Astrocyte of the cerebellum (primary cell): ENCODE data around the gene GHDC.

Source experiments
- DNase-seq: peaks from one replicate; pipeline ENCODE4 v3.0.0-alpha.2; 2011; ENCODE audit warnings: low read depth
- H3K4me3 ChIP-seq: 2 replicates; pipeline ENCODE4 v1.5.1; 2011; ENCODE audit warnings: mild to moderate bottlenecking, low read depth, low read length, moderate library complexity
- in situ Hi-C: cut with HindIII; loops from 2 replicates; pipeline ENCODE4 v1.10.0; 2017; ENCODE audit warnings: low sequenced_read_pairs
- TF ChIP-seq, protein P1 (sequence below): IDR thresholded peaks from 2 replicates; pipeline ENCODE4 v1.5.1; 2012; ENCODE audit warnings: low read length, low read depth, moderate library complexity, mild to moderate bottlenecking; ENCODE audit errors: missing control alignments

Gene GHDC

DNA sequence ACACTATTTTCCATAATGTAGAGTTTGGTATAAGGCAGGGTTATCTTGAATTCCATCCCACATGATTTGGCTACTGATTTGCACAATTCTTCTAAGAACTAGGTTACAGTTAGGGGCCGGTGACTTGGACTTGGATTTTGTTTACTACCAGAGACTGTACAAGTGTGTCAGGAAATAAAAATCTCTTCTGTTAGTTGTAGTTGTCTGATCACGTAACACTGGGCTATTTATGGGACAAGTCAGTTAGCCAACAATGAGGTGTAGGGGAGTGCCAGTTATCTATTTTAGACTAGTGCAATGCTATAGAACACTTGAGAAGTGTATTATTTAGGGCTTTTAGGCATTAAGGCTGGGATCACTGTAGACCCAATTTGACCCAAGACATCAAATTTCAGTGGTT lies 39.7 kb upstream of the GHDC start:
- no peak for DNase-seq
- TF ChIP-seq, protein P1, sequence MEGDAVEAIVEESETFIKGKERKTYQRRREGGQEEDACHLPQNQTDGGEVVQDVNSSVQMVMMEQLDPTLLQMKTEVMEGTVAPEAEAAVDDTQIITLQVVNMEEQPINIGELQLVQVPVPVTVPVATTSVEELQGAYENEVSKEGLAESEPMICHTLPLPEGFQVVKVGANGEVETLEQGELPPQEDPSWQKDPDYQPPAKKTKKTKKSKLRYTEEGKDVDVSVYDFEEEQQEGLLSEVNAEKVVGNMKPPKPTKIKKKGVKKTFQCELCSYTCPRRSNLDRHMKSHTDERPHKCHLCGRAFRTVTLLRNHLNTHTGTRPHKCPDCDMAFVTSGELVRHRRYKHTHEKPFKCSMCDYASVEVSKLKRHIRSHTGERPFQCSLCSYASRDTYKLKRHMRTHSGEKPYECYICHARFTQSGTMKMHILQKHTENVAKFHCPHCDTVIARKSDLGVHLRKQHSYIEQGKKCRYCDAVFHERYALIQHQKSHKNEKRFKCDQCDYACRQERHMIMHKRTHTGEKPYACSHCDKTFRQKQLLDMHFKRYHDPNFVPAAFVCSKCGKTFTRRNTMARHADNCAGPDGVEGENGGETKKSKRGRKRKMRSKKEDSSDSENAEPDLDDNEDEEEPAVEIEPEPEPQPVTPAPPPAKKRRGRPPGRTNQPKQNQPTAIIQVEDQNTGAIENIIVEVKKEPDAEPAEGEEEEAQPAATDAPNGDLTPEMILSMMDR: no peak
- in situ Hi-C loops: no loop called here
- no peak overlapping the region for H3K4me3 ChIP-seq

DNA sequence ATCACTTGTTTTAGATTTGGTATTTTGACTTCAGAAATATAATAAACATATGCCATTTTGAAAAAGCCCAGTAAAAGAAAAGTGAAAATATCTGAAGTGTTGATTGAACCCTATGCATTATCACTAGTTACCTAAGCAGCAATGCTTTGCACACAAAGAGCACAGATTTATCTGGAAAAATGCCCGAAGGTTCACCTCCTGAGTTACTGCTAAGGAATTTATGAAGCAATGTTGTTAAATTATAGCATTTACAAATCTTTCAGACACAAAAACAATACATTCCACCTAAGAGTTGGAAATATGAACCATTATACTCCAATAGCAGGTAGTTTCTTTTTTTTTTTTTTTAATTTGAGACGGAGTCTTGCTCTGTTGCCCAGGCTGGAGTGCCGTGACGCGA lies 38.9 kb upstream of the GHDC start:
- TF ChIP-seq, protein P1: no peak
- in situ Hi-C loops: no loop called here
- H3K4me3 ChIP-seq: no peak overlapping the region
- DNase-seq: no peak

- TF ChIP-seq, protein P1: no peak
- no peak overlapping the region for H3K4me3 ChIP-seq
- DNase-seq: no peak
- in situ Hi-C loops: no loop called here
Measured at GRCh38 chr17:42230225-42230624, 35.9 kb upstream of the GHDC start.

DNA sequence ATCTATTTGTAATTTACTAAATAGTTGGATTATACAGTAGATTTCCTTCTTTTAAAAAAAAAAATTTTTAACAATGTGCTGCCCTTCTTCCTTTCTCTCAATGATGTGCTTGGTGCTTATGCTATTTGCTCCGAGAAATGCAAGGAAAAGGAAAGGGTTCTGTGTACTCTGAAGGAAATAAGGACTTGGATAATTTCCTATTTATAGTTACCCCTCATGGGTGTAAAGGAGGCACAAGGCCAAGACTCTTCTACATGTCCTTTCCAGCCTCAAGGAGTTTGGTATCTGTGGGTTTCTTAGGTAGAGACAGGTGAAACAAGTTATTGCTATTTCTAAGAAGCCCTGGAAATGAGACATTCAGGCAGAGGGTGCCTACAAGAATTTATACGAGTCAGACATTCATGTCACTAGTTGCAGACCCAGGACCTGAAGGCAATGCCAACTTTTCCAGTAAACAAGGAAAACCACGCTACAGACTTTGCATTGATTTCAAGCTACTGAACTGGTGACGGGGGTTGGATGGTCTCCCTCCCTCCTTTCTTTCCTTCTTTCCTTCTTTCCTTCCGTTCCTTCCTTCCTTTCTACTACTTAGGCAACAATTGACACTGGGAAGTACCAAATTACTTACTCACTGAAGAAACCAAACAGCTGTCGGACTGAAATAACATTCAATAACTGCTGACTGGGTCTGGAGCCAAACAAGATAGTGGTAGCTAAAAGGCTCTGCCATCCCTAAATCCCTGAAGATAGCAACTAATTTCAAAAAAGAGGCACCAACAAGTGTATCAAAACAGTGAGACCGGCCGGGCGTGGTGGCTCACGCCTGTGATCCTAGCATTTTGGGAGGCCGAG lies 33.8 kb upstream of the GHDC start:
- TF ChIP-seq, protein P1: no peak
- in situ Hi-C loops: no loop called here
- no peak for DNase-seq
- no peak overlapping the region for H3K4me3 ChIP-seq

DNA sequence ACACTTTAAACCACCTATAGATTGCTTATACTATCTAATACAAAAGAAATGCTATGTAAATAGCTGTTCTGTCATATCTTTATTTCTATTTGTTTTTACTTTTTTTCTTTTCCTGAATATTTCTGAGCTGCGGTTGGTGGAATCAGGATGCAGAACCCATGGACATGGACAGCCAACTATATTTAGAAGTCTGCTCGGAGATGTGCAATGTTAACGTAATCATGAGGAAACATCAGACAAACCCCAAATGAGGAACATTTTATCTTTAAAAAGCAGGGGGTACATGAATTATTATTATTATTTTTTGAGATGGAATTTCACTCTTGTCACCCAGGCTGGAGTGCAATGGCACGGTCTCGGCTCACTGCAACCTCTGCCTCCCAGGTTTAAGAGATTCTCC lies 31.4 kb upstream of the GHDC start:
- no peak for DNase-seq
- TF ChIP-seq, protein P1: no peak
- no peak overlapping the region for H3K4me3 ChIP-seq
- in situ Hi-C loops: no loop called here

- H3K4me3 ChIP-seq: no peak overlapping the region
- in situ Hi-C loops: no loop called here
- no peak for DNase-seq
- TF ChIP-seq, protein P1: no peak
Measured at GRCh38 chr17:42224651-42225050, 30.4 kb upstream of the GHDC start.
